NCI-H82 (cell line): ENCODE data around the gene FLT3.
"Not testable (repeated sequence)": the region's sequence is repeated elsewhere in the genome, so short reads cannot be mapped to it uniquely, and the experiment has no call there.

ENCODE experiments used
- DNase-seq: peaks from one replicate; lab custom pipeline; 2025; lab: John Stamatoyannopoulos, UW

FLT3 gene

GRCh38 chr13:27972478-27972820, 127.9 kb downstream of the FLT3 start:
- no peak for DNase-seq

GRCh38 chr13:27971776-27972477, 128.4 kb downstream of the FLT3 start:
- DNase-seq, result no peak

- DNase-seq, result no peak
These were observed 129.1 kb downstream of the FLT3 start for GRCh38 chr13:27971236-27971645.

DNA sequence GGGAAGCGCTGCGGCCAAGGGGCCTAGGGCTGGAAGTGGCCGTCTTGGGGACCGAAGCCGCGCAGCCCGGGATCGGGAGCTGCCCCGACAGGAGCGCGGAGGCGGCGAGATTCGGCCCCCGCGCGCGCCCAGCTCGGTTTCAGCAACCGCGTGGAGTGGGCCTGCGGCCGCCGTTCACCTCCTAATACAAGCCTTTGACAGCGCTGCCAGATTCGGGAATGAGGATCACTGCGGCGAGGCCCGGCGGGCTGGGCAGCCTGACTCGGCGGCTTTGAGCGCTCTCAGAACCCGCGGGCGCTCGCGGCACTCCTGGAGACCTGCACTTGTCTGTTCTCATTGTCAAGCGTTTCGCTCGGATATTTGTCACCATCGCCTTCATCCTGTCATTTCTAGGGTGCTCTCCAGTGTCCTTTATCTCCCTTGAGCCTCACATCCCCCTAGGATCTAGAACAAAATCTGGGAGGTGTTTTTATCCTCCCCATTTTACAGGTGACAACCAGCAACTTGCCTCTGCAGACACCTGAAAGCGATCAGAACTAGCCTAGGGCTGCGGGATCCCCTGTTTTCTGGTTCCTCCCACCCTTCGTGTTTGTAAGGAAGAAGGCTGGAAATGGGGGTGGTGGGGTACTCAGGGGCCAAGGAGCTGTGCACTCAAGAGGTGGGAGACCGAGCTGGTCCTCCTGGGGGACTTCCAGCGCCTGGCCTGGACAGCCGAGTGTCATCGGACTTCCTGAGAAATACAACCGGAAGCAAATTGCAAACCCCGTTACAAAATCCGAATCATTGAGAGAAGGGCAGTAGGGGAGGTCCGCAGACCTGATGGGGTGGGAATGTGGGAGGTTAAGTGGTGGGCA, 129.8 kb downstream of the FLT3 start:
- DNase-seq, result no peak

DNA sequence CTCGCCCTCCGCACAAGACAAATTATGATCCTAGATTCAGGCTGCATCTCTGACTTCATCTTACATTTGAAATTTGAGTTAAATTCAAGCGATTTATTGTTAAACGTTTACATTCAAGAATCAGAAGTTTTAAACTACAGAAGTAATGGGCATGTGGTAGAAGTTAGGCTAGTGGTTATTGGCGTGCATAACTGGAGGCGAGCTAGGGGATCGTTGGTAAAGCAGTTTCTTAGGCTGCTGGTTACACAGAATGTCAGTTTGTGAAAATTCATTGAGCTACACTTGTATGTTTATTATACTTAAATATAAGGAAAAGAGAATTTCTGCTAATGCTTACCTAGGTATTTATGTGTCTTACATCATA, 130.5 kb downstream of the FLT3 start:
- DNase-seq, result no peak

DNA sequence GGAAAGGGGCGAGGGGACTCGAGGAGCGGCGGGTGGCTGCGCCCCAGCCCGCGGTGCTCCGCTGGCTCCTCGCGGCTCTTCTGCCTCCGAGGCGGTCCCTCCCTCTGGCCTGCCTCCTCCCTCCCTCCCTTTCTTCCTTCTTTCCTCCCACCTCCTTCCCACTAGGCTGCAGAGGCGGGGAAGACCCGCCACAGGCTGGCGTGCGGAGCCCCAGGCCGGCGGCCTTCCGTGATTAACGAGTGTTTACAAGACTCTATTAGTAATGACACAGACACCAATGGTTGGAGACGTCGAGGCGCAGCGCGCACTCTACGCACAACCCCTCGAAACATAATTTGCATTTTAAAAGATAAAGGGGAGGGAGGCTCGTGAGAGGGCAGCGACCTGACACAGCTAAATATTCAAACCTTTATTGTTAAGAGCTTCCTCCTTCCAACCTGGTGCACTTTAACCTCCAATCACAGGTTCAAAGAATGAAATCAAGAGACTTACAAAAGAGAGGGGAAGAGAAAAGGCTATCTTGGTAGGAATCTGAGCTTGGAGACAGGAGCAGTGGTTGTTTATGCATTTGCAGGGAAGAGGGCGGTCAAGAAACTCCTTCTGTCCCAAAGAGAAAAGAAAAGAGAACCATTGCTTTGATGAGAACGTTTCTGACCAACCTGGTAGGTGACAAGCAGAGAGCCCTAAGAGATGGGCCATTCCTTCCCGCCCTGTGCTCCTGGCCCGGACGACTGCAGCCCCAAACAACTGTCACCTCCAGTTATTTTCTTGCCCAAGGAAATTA, 131.1 kb downstream of the FLT3 start, which contains the start of gene CDX2:
Gene CDX2, minus strand, starts transcription at position 234 of the 784 bp plus-strand sequence. CDS start 309 bp downstream, outside the sequence.
- DNase-seq, result no peak

DNA sequence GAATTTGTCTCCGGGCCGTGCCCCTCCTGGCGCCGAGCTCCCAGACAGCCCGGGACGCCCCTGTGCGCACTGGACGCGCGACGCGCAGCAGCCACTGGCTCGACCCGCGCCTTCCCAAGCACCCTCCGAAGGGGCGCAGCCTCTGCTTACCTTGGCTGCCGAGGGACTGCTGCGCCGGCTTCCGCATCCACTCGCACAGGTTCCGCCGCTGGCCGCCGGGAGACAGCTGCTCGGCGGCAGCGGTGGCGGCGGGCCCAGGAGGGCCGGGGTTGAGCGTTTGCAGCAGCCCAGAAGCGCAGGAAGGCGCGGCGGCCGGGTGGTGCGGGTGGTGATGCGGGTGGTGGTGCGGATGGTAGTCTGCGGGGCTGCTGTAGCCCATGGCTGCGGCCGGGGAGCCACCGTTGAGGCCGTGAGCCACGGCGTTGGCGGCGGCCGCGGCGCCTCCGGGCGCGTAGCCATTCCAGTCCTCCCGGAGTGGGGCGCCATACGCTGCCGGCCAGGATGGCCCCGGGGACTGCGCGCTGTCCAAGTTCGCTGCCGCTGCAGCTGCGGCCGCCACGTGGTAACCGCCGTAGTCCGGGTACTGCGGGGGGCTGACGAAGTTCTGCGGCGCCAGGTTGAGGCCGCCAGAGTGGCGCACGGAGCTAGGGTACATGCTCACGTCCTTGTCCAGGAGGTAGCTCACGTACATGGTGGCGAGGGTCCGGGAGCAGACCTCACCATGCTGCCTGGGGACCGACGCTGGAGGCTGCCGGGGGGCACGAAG, 131.9 kb downstream of the FLT3 start:
- DNase-seq, result no peak

GRCh38 chr13:27967736-27968315, 132.6 kb downstream of the FLT3 start:
- DNase-seq, result no peak

DNA sequence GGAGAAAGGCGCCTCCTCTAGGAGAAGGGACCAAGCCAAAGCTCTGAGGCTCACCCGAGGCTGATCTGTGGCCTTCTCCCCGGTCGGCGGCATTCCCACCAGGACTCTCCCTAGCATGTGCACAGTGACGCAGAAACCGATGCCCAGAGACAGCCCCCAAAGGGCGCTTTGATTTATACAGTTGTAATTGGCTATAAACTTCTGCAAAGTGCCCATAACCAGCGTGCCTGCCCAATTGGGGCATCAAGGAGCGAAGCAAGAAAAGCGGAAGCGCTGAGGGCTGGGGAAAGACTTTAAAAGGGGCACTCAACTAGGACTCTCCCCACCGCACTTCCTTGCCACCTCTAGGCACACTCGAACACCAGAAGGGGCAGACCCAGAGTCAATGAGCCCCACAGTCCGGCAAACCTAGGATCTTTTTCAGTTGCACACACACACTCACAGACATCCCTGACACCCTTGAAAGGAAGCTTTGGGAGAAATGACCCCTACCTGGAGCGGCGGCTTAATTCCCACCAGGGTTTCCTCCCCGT, 133.1 kb downstream of the FLT3 start:
- no peak for DNase-seq

GRCh38 chr13:27966641-27967202, 133.7 kb downstream of the FLT3 start:
- no peak for DNase-seq

- DNase-seq, result no peak
These were observed 134.4 kb downstream of the FLT3 start for GRCh38 chr13:27965740-27966640.

DNA sequence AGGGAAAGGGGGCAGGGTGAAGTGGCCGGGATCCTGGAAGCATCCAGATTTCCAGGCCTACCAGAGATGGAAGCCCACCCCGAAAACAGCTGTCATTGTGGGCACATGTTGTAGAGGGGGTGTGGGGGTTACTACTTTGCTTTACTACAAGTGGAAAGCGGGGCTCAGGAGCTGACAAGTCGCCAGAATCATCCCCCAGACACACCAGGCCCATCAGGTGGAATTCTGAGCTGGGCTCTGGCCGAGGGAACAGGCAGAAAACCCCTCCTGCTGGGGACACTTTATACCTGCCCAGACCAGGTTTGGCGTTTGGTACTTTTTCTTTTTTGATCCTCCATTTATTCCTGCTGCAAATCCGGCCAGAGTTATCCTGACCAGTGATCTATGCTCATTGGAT, 135.0 kb downstream of the FLT3 start:
- DNase-seq, result no peak

- DNase-seq, result no peak
These were observed 135.5 kb downstream of the FLT3 start for GRCh38 chr13:27964741-27965323.

DNA sequence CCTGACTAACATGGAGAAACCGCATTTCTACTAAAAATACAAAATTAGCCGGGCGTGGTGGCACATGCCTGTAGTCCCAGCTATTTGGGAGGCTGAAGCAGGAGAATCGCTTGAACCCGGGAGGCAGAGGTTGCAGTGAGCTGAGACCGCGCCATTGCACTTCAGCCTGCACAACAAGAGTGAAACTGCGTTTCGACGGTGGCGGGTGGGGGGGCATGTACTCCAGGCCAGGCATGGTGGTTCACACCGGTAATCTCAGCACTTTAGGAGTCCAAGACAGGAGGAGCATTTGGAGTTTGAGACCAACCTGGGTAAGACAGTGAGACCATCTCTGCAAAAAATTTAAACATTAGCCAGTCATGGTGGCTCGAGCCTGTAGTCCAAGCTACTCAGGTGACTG, 136.2 kb downstream of the FLT3 start:
- DNase-seq, result not testable (repeated sequence)

DNA sequence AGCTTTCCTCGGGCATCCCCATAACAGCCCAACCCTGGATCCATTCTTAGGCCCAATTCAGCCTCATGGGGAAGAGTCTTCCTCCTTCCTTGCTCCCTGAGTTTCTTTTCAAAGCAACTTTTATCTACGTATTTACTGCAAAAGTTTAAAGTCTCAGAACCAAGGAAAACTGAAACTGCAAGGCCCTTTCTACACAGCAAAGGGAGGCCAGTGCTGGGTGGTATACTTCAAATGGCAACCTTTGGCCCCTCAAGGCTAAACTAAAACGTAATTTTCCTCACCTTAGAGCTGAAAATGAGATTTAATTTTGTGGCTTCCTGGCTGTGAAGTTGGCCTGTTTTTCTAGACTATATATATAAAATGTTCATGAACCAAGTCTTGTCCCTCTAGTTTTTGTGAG, 136.9 kb downstream of the FLT3 start:
- no peak for DNase-seq

GRCh38 chr13:27962982-27963381, 137.4 kb downstream of the FLT3 start:
- DNase-seq, result no peak

- no peak for DNase-seq
These were observed 138.1 kb downstream of the FLT3 start for GRCh38 chr13:27962128-27962841.

DNA sequence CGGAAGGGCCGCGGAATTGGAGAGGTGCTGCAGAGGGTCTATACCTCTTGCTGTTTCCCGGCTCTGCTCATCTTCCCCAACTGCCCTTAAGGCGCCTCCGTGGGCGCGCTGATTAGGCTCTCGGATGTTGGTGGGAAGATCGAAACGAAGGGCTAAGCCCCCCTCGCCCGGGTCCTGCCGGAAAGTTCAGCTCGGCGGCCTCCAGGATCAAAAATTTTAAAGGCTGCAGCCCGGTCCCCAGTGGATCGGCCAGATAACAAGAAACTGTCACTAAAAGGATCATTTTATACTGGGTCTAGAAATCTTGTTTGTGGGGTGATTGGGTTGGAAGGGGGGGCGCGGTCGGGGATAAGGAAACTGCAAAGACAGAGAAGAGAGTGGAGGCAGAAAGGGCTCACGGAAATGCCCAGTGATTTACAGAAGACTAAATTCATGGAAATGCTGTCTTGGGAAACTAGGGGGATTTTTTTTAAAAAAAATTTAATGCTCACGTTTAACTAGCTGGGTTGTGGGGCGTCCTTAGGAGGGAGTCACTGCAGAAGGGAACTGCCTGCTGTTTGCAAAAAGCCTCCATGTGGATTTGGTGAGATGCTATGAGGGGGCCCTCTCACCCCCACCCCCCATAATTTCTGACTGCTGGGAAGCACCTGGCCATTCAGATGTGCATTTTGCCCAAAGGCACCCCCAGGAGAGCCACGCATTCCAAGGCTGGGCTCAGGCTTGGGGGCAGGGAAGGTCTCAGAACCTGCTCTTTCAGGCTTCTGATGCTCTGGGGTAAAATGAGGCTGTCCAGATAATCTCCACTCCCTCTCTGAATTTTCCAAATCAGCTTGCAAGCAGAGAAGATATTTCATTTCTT, 138.9 kb downstream of the FLT3 start:
- DNase-seq, result no peak
